NCI-H82 treated with DMSO at 0.1 percent for 48 hours (cell line): ENCODE measurements around the gene VSNL1.

ENCODE experiments used
- DNase-seq: peaks from one replicate; lab custom pipeline; 2025; ENCODE audit not compliant: unreplicated experiment; lab: John Stamatoyannopoulos, UW

Gene VSNL1

DNA sequence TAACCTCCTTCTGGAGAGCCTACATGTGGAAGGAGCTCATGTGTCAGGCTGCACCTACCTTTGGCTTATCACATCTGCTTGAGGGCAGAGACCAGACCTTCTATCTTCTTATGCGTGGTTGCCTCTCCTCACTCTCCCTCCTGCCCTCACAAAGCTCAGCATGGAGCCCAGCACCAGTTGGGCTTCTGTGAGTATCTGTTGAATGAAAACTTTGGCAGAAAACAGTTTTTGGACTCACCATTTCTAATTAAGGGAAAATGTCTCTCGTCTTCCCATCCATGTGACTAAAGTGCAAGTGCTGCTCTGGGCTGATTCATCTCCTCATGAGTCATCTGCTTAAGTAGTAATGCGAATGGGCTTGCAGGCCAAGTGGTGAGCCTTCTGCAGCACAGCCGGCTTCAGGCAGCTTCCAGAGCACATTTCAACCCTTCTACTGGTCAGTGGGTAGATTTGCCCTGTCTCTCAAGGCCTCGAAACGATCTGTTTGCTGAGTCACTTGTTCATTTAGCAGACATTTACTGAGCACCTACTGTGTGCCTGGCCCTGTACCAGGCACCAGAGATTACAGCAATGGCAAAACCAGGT is 102.6 kb downstream of the VSNL1 start:
- DNase-seq = no peak

DNA sequence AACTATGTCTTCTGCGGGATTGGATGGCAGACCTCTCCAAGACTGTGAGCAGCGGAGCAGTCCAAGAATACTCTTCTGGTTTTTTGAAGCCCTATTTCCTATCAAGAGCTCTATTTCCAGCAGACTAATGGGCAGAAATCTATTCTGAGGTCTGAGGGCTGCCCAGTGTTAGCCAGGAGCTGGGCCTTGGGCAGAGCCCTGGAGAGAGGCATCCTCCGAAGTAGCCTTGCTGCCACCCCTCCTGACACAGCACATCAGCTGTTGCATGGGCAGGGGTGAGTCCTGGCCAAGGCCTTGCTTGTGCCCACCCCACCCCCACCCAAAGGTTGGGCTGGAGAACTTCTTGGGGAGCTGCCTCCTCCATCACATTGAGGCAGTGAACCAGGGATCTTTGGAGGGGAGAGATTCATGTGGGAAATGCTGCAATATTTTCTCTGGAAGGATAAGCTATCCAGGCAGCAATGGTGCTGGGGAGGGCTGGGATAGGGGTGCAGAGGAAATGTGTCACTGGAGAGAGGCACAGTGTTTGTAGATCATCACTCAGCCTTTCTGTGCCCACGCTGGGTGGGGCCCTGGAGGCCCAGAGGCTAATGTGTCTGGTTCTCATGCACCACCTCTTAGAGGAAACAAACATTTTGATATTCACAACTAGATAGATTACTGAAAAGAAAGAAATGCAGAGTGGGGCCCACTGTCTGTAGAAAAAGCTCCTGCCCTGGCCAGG is 104.7 kb downstream of the VSNL1 start:
- no peak for DNase-seq

DNA sequence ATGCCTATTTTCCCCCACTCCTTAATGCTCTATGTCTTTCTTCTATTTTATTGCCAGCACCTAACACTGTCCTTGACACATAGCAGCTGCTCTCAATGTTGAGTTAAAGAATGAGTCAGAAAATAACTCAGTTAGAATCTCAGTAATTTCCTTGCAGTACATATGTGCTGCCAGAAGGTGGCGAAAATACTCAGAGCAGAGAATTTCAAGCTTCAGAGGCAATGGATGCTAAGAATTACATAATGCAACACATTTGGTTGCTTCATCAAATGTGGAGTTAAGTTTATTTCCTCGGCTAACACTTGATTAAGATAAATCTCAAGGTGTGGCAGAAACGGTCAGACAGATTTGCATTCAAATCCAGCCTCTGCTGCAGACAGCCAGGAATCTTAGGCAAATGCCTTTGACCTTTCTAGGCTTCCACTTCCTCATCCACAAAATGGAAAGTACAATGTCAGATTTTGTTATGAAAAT is 105.6 kb downstream of the VSNL1 start:
- peak; percentile 21 for DNase-seq

DNA sequence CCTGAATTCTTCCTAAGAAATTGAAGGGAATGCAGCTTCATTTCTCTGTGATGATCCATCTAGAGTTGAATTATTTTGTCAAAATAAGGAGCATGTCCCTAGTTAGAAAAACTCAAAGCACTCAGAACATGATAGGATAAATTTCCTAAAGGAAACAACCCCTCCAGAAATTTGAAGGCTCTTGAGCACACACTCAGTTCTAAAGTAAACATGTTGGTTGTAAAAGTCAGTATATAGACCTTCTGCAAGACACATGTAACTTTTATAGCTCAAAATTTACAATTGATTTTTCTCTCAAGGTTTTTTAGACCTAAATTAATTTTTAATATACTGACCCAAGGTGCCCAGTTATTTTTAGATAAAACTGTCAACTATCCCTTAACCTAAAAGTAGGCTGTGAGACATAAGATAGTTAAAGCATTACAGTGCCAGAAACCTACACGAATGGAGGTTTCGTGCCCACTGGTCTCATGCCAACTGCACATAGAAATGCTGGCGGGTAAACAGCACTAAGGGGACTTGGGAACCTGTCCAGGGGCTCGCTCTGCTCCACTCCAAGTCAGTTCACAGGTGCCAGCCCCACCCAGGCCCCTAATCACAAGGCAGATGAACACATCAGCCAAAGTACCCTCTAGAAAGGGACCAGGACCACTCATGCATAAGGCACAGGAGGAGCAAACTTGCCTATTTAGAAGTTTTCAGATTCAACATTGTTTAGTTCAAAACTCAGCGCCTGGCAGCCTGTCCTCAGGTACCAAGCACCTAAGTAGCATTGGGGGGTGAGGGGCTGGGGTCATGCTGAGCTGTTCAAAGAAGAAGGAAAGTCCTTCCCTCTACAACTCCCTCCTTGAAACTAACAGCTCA is 106.6 kb downstream of the VSNL1 start:
- DNase-seq = no peak

DNA sequence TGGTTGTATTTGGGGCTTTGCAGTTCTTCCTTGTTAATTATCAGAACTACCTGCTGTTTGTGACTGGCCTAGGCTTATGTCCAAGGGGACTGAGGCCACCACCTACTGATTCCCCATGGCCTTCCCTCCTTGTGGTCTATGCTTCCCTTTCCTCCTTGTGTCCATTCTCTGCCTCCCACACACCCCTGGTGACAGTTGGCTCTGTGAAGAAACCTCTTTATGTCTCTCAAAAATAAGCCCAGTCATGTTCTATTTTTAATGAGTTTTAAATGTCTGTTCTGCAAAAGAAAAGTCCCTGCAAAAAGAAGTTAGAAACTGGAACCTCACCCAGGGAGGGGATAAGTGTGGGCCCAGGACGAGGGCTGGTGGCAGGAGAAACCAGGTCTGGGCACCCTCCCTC is 108.1 kb downstream of the VSNL1 start:
- DNase-seq = no peak

DNA sequence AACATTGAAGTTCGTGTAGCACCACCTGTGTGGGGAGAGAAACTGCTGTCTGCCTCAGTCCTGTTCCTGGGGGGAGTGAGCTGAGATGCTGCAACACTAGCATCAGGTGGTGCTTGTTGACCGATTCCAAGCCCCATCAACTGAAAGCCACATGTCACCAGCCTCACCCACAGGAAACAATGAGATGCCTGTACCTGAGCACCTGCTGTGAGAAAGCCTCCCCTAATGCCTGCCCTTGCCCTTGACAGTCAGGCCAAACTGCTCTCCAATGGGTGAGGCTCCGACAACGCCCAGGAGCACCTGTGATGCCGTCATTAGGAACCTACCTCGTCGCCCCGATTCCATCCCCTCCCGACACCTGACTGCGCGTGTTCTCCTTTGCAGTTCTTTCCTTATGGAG is 108.5 kb downstream of the VSNL1 start:
- DNase-seq = no peak

DNA sequence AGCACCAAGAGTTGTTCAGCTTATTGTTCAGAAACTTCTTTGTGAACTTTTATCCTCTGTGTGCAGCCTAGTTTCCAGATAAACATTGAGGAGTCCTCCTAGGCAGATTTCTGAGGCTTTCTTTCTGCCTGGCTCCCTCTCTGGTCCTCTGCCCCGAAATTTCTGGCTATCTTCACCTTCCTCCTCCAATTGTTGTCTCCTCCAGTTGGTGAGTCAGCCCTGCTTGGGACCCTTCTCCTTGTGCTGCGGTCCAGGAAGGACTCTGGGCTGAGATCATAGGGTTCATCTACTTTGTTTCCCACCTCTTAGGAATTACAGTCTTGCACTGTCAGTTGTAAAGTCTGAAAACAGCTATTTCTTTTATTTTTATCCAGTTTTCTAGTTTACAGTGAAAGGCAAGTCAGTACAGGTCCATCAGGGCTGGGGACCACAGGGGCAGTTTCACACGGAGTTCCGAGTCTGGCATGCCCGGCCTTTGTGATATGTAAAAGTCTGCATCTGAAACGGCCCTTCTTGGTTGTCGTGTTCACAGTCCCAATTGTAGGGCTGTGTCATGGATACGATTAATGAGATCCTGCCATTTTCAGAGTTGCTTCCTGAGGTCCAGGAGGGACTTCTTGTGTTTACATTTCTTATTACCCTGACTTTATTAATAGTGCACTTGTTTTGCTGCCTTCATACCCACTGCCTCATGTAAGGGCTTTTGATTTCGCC is 112.3 kb downstream of the VSNL1 start:
- DNase-seq = no peak

DNA sequence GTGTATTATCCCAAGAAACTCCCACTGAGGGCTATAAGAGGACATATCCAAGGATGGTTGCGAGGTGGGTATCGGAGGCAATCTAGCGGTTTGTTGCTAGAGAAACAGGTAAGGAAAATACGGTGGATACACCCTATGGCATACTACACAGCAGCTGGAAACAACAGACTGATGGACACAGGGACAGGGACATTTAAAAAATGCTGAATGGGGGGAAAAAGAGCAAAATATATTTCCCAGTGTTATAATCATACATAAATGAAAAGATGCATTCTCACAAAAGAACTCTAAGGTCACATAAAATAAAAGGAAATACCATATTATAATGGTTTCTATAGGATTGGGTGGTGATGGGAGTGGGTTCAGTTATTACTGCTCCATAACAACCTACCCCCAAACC is 117.3 kb downstream of the VSNL1 start:
- DNase-seq = no peak

DNA sequence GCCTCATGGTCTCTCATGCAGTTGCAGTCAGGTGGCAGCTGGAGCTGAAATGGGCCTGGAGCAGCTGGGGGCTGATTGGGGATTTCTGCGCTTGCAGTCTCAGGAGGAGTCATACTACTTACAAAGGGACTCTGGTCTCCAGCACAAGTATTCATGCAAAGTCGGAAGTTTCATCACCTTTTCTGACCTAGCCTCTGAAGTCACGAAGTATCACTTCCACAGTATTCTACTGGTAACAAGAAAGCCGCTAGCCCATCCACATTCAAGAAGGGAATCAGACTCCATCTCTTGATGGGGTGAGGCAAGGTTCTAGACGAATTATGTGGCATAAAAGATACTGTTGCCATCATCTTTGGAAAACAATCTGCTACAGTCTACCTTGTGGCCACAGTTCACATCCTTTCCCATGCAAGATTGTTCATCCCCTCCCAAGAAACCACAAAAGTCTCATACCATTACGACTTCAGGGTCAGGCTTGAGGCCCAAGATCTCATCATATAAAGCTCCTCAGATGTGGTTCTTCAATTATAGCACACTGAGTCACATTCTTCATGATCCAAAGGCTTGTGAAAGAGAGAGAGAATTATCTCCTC is 117.9 kb downstream of the VSNL1 start:
- no peak for DNase-seq

DNA sequence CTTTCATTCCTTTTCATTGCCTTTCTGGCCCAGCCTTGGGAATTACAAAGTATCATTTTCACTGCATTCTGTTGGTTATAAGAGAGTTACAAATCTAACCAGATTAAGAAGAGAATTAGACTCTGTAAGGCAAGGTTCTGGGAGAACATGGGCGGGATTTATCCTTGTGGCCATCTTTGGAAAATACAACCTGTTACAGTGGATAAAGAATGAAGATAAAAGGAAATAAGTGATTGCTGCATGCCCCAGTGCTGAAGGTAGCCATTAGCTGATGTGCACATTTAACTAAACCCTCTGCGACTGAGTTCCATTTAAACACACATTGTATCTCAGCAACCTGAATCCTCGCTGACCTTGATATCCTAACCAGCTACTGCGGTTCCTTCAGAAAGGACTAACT is 119.7 kb downstream of the VSNL1 start:
- no peak for DNase-seq

DNA sequence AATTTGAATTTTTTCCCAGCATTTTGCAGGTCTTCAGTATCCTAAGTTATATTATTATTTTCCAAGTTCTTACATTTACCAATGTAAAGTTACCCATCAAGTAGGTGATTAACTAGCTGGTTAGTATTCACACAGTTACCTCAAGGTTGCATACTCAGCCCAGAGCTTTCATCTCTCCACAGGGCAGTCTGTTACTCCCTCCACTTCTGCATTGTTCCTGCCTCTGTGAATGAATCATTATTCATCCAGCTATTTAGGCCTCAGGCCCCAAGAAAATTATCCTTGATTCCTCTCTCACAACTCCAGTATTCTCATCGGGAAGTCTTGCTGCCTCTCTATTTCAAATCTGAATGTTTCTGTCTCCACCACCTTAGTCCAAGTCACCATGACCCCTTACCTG is 121.0 kb downstream of the VSNL1 start:
- no peak for DNase-seq

DNA sequence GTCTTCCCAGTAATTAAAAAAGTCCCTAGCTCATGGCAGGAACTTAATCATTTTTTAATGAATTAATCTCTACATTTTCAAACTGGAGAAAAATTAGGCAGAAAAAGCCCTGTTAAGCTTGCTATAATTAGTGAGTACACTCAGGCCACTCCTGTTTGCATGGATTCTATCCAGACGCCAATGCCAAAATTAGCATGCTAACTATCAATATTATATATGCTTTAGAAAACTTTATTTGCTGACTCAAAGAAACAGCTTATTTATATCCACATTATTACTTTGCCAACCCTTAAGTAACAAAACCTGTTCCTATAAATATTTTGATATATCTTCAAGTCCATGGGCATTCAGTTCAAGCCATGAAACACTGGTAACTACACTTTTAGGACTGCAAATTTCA is 122.2 kb downstream of the VSNL1 start:
- no peak for DNase-seq

DNA sequence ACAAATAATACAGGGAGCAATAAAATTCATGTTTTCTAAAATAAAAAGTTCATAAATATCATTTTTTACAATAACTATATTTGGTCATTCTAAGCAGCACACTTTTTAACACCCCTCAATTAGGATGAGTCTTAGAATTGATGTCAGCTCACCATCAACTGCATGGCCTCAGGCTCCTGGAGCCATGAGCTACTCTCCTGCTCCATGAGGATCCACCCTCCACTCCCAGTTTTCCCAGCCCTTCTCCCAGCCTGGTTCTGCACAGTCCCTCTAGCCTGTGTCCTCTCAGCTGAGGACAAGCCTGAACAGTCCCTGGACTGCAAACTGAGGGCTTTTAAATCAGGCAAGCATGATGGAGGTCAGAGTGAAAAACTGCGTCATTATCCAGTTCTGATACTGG is 124.0 kb downstream of the VSNL1 start:
- no peak for DNase-seq

DNA sequence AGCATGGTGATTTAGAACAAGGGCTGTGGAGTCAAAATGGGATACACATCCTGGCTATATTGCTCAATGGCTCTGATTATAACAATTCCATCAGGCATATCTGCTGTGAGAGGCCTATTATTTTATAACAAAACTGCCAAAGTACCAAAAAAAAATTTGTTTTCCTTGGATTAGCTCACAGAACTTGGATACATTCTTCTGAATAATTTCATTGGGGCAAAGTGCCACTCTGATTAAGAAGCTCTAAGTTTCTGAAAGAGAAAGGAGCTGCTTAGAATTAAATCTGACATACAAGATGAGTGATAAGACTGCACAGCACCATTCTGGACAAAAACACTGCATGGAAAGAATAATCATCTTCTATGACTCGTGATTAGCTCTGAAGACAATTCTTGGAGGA is 127.4 kb downstream of the VSNL1 start:
- DNase-seq = no peak

DNA sequence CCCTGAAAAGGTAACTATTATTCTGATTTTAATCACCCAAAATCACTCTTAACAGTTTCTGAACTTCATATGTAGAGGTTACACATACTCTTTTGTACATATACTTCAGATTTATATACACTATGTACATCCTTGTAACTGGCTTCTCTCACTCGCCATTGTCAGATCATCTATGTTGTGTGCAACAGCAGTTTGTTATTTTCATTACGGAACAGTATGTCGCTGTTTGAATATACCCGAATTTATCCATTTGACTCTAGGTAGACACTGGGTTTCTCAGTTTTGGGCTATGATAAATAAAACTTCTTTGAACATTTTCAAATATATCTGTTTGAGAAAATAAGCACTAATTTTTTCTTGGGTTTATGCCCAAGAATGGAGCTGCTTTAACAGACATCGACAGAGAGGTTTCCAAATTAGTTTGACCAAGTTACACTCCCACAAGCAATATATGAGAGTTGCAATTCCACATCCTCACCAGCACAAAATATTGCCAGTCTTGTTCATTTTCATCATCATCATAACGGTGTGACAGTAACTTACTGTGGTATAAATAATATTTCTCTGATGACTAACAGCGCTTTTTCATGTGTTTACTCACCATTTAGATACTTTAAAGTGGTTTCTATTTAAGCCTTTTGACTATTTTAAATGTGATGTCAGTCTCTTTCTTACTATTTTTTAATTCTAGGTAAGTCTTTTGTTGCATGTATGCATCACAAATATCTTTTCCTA is 132.3 kb downstream of the VSNL1 start:
- no peak for DNase-seq

DNA sequence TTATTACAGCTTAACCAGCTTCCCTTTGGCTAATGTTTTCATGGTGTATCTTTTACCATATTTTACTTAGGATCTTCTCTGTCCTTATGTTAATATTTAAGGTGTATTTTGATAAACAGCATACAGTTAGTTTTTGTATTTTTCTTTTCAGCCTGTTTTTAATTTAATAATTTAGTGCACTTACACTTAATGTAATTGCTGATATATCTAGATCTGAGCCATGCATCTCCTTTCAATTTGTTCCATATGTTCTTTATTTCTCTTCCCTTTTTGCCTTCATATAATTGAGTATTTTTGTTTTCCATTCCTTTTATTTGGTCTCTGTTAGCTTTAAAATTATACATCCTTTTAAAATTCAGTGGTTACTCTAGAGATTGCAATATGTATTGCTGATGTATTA is 134.3 kb downstream of the VSNL1 start:
- DNase-seq = no peak

DNA sequence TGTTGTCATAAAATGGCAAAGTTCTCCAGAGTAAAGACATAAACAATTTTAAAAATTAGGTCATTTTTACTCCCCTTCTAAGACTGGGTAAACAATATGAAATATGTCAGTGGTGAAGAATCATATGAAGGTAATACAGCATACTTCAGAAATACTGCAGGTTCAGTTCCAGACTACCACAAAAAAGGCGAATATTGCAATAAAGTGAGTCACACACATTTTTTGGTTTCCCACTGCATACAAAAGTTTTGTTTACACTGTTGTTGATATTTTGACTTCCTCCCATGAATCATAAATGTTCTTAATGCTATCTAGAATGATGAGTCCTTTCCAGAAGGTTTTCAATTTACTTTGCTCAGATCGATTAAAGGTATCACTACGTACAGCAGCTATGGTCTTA is 139.6 kb downstream of the VSNL1 start:
- no peak for DNase-seq

DNA sequence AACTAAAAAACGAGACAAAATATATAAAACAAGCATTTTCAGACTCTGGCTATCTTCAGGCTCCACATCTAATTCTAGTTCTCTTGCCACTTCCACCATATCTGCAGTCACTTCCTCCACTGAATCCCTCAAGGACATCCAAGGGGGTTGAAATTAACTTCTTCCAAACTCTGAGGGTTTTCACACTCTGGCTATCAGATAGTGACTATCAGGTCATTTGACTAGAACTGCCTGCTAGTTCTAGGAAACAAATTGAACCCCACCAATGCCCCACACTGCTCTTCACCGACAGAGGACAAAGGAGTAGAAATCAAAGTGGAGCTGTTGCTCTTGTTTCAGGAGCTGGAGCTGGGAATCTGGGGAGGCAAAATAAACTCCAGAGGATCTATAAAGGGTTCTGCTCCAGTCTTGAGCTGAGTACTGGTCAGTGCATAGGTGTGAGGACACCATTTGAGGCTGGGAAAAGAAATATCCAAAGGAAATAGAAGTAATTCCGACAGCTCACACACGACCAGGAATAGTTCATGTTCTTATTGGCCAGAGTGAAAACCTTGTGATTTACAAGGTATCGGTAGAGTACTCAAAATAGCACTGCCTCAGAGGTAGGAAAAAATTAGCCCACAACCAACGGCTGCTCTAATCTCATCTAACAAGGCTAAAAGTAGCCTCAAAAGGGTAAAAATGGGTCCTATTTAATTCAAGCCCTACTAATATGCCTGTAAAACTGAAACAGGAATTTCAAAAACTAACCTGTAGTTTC is 141.8 kb downstream of the VSNL1 start:
- DNase-seq = no peak

DNA sequence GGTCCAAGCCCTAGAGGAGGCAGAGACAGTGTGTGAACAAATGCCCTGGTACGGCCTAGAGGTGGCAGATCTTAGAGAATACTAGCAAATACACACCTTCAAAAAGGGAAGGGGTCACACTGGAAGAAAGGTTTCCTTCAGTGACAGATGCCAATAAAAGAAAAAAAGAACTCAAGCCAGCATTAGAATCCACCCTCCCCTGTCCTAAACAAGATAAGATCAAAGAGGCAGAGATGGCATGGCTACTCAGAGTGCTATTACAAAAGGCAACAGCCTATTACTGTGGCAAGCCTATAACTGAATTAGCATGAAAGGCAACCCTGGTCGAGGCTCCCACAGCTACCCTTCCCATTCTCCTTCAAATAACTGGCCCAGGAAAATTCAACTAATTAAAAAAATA is 143.5 kb downstream of the VSNL1 start:
- no peak for DNase-seq

DNA sequence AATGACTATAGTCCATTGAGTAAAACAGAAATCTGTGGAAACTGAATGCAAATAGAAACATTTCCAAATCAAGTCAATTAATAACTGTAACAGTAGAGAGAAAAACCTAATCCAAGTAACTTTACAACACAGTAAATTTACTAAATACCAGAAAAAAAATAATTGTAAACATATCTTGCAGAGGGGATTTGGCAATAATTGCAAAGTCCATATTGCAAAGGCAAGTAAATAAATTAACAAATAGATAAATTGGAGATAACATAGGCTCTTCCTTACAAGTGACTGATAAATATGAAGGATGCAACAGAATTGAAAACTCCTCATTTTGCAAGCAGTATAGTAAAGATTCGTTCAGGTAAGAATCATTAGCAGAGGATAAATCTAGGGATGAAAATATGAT is 148.1 kb downstream of the VSNL1 start:
- DNase-seq = no peak
